Brain microvascular endothelial cell (primary cell): ENCODE measurements around the gene HYI.
"Not testable (repeated sequence)": the region's sequence is repeated elsewhere in the genome, so short reads cannot be mapped to it uniquely, and the experiment has no call there.

ENCODE experiments used
- DNase-seq: peaks from one replicate; pipeline ENCODE4 v3.0.0-alpha.2; 2020
- H3K27ac ChIP-seq: fragments of 250-450 bp; sonication (Bioruptor Pico); 2 replicates; pipeline ENCODE4 v1.5.1; 2020; ENCODE audit warnings: mild to moderate bottlenecking, moderate library complexity
- H3K27me3 ChIP-seq: fragments of 250-450 bp; sonication (Bioruptor Pico); replicated peaks from 2 replicates; pipeline ENCODE4 v1.5.1; 2020; ENCODE audit warnings: mild to moderate bottlenecking
- H3K36me3 ChIP-seq: fragments of 250-450 bp; sonication (Bioruptor Pico); replicated peaks from 2 replicates; pipeline ENCODE4 v1.5.1; 2020; ENCODE audit warnings: mild to moderate bottlenecking
- H3K4me3 ChIP-seq: 2 replicates; pipeline ENCODE4 v1.5.1; 2011; ENCODE audit warnings: low read depth, mild to moderate bottlenecking, control low read depth, low read length, moderate library complexity
- CTCF ChIP-seq: IDR thresholded peaks from 2 replicates; pipeline ENCODE4 v1.5.1; 2011; ENCODE audit warnings: low read depth, mild to moderate bottlenecking, moderate library complexity, low read length, control low read depth, inconsistent platforms; ENCODE audit errors: missing control alignments
- in situ Hi-C: cut with HindIII; loops from 2 replicates; pipeline ENCODE4 v1.10.0; 2017; ENCODE audit warnings: low sequenced_read_pairs, low pct_ligation_motif_present

The HYI gene

GRCh38 chr1:43453442-43454269, at the start of gene HYI:
Gene HYI, minus strand, starts transcription at chr1:43453931. Its CDS starts 138 bp downstream, at chr1:43453793.
- Histone ChIP-seq H3K4me3 (peak within 1 kb of the TSS; percentile 56), H3K27ac (peak within 1 kb of the TSS; percentile 53), H3K27me3 (no peaks in the 10 kb centered on the region), H3K36me3 (peaks cover 33% of the 10 kb centered on the region)
- in situ Hi-C loops: no loop called here
- TF ChIP-seq CTCF: no peak
- peak; percentile 80 for DNase-seq

GRCh38 chr1:43501806-43502205, 48.1 kb upstream of the HYI start:
- H3K27ac ChIP-seq, H3K27me3 ChIP-seq, in situ Hi-C loops, H3K4me3 ChIP-seq, DNase-seq, H3K36me3 ChIP-seq: not testable (repeated sequence)

GRCh38 chr1:43499898-43500297, 46.2 kb upstream of the HYI start:
- Histone ChIP-seq H3K27me3 (no peaks in the 10 kb centered on the region), H3K27ac (no peak overlapping the region), H3K4me3 (no peak overlapping the region), H3K36me3 (no peaks in the 10 kb centered on the region)
- peak; percentile 34 for TF ChIP-seq CTCF
- in situ Hi-C loops: no loop called here
- no peak for DNase-seq

GRCh38 chr1:43495204-43495603, 41.5 kb upstream of the HYI start:
- no peak for TF ChIP-seq CTCF
- DNase-seq: no peak
- in situ Hi-C loops: no loop called here

GRCh38 chr1:43493661-43494450, 40.1 kb upstream of the HYI start:
- no peaks in the 10 kb centered on the region for H3K27me3 ChIP-seq
- TF ChIP-seq CTCF: no peak
- in situ Hi-C loops: no loop called here
- no peaks in the 10 kb centered on the region for H3K36me3 ChIP-seq
- H3K27ac ChIP-seq: no peak overlapping the region
- no peak overlapping the region for H3K4me3 ChIP-seq
- peak; percentile 19 for DNase-seq

More at GRCh38 chr1:43495204-43495603, 41.5 kb upstream of the HYI start:
- Histone ChIP-seq H3K4me3 (no peak overlapping the region), H3K27ac (no peak overlapping the region), H3K36me3 (no peaks in the 10 kb centered on the region), H3K27me3 (no peaks in the 10 kb centered on the region)

DNA sequence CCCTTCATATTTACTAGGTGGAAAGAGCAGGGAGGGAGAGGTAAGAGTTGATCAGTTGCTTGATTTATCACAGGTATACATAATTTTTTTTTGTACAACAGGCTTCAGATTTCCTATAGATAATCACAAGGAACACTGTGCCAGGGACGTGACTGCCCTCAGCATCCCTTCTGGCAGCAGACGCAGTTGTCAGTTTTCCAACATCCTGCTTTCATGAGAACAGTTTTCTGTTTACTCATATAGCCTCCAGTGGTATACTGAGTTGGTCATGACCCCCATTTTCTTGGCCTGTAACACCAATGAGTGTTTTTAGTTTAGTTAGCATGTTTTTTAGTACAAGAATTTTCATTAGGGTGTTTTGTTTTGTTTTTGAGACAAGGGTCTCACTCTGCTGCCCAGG, 39.1 kb upstream of the HYI start:
- DNase-seq: no peak
- no peak for TF ChIP-seq CTCF
- H3K27ac ChIP-seq: no peak overlapping the region
- no peak overlapping the region for H3K4me3 ChIP-seq
- H3K36me3 ChIP-seq: no peaks in the 10 kb centered on the region
- no peaks in the 10 kb centered on the region for H3K27me3 ChIP-seq
- in situ Hi-C loops: no loop called here
